GM18526 (cell line): Measurements from ENCODE around the gene ARHGEF7.

ENCODE experiments used
- POLR2A ChIP-seq: IDR thresholded peaks from 3 replicates; pipeline ENCODE4 v1.6.1; 2011; ENCODE audit not compliant: insufficient read length; ENCODE audit errors: extremely low read depth

ARHGEF7 gene

GRCh38 chr13:111262281-111262680, 147.2 kb downstream of the ARHGEF7 start:
- no peak for TF ChIP-seq POLR2A

GRCh38 chr13:111262715-111263114, 147.6 kb downstream of the ARHGEF7 start:
- TF ChIP-seq POLR2A, result no peak

- no peak for TF ChIP-seq POLR2A
Observed at GRCh38 chr13:111263566-111263965, 148.5 kb downstream of the ARHGEF7 start.

- no peak for TF ChIP-seq POLR2A
Observed at GRCh38 chr13:111265006-111265700, 150.0 kb downstream of the ARHGEF7 start.

GRCh38 chr13:111265701-111266035, 150.6 kb downstream of the ARHGEF7 start:
- no peak for TF ChIP-seq POLR2A

- TF ChIP-seq POLR2A, result no peak
Observed at GRCh38 chr13:111267205-111267604, 152.1 kb downstream of the ARHGEF7 start.

- no peak for TF ChIP-seq POLR2A
Observed at GRCh38 chr13:111267784-111268183, 152.7 kb downstream of the ARHGEF7 start.

GRCh38 chr13:111269508-111269907, 154.4 kb downstream of the ARHGEF7 start:
- TF ChIP-seq POLR2A, result no peak

GRCh38 chr13:111270126-111270525, 155.0 kb downstream of the ARHGEF7 start:
- TF ChIP-seq POLR2A, result no peak

- no peak for TF ChIP-seq POLR2A
Observed at GRCh38 chr13:111270765-111271698, 155.9 kb downstream of the ARHGEF7 start.

GRCh38 chr13:111272117-111272516, 157.0 kb downstream of the ARHGEF7 start:
- TF ChIP-seq POLR2A, result no peak

GRCh38 chr13:111275382-111275781, 160.3 kb downstream of the ARHGEF7 start:
- no peak for TF ChIP-seq POLR2A

- TF ChIP-seq POLR2A, result no peak
Observed at GRCh38 chr13:111275995-111276618, 161.0 kb downstream of the ARHGEF7 start.

GRCh38 chr13:111278258-111278657, 163.1 kb downstream of the ARHGEF7 start:
- no peak for TF ChIP-seq POLR2A

- TF ChIP-seq POLR2A, result no peak
Observed at GRCh38 chr13:111278743-111279652, 163.9 kb downstream of the ARHGEF7 start.

- TF ChIP-seq POLR2A, result no peak
Observed at GRCh38 chr13:111280226-111280625, 165.1 kb downstream of the ARHGEF7 start.
